Islet precursor cell (in vitro differentiated cells): ENCODE data around the gene SLC25A26.

Experiments
- DNase-seq: peaks from one replicate; pipeline ENCODE4 v3.0.0-alpha.2; 2018

The SLC25A26 gene

DNA sequence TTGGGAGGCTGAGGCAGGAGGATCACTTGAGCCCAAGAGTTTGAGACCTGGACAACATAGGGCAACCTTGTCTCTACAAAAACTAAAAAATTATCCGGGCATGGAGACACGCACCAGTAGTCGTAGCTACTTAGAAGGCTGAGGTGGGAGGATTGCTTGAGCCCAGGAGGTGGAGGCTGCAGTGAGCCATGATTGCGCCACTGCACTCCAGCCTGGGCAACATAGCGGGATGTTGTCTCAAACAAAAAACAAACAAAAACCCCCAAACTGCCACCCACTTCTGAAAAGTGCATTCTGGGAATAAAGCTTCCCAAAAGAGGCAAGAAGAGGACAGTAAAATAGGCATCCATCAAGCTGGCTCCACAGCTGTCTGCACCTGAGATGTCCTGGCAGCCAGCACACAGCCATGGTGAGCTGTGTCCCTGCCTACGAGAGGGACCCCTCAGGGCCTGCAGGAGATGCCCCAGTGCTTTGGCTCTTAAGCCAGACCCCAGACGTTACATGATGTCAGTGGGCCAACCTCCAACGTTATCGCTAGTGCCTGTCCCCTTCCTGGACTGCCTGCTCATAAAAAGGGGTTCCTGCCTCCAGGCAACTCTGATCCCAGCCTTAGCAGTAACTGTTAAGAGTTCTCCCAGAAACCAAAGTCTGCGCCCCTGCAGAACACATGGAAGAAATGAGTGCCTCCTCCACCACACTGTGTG is 178.9 kb downstream of the SLC25A26 start:
- DNase-seq: peak; percentile 36

- DNase-seq: peak; percentile 75
Observed at GRCh38 chr3:66400411-66401156, 179.8 kb downstream of the SLC25A26 start.

DNA sequence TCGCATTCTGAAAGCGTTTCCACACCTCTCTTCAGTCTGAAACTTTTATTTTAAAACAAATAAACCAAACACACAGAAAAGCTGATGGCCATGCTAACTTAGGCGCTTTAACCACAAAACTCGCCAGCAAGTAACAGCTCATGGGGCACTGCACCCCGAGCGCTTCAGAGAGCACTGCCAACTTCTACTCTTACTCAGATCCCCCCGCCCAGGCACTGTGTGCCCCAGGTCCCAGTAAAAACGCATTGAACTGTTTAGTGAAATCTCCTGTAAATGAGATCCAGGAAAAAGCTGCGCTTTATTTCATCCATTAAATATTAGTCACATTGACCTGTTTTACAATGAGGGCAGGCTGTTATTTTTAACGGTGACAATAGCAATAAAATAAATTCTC is 180.4 kb downstream of the SLC25A26 start:
- no peak for DNase-seq

DNA sequence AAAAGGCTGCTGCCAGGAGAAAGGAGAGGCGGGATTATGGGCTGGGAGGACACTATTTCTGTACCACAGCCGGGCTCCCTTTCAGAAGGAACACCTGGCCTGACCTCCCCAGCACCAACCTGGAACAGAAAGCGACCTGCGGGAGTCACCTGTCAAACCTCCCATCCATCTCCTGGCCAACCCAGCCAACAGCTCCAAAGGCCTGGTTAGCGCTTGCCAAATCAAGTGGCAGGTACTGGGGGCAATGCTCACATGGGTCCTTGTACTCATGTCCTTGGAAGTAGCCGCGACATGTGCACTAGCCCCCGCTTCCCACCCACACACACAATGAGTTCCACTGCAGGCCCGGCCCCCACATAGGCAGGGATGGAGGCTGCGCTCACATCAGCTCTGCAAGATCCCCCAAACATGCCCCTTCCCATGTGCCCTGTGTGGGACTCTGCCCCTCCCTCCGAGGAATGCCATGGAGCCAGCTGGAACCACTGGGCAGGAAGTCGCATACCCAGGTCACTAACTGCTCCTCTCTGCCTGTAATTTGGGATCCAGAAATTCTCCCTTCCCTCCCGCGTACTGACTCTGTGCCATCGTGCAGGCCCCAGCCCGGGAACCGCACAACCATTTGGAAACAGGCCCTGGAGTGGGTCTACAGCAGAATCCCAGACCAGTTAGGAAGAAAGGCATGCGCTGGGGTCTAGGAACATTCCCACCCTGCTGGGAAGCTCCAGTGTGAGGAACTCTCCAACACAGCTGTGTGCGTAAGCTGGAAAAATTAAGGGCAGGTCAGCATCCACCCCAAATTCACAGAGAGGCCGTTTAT is 181.1 kb downstream of the SLC25A26 start:
- DNase-seq: peak; percentile 53

- DNase-seq: peak; percentile 59
Observed at GRCh38 chr3:66402596-66403290, 181.9 kb downstream of the SLC25A26 start.

- peak; percentile 49 for DNase-seq
Observed at GRCh38 chr3:66403323-66403990, 182.7 kb downstream of the SLC25A26 start.

GRCh38 chr3:66404197-66404596 is 183.4 kb downstream of the SLC25A26 start:
- peak; percentile 50 for DNase-seq

- DNase-seq: no peak
Observed at GRCh38 chr3:66404903-66405700, 184.3 kb downstream of the SLC25A26 start.

DNA sequence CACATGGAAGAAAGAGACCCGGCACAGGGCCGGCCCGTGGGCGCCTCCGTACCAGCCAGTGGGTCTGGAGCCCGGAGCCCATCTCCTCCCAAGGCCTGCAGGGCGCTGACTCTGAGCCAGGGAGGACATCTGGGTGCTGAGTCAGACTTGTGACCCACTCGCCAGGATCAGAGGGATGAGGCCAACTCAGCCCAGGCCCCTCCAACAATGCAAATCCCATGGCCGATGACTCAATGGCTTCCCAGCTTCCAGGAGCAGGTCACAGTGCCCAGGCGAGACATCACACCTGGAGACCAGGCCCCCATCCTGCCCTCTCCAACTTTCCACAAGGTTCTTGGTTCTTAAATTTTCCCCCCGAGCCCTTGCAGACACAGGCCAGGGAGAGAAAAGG is 184.9 kb downstream of the SLC25A26 start:
- DNase-seq: peak; percentile 92

GRCh38 chr3:66406163-66406562 is 185.4 kb downstream of the SLC25A26 start:
- DNase-seq: no peak

GRCh38 chr3:66406831-66407610 is 186.2 kb downstream of the SLC25A26 start:
- peak; percentile 22 for DNase-seq

DNA sequence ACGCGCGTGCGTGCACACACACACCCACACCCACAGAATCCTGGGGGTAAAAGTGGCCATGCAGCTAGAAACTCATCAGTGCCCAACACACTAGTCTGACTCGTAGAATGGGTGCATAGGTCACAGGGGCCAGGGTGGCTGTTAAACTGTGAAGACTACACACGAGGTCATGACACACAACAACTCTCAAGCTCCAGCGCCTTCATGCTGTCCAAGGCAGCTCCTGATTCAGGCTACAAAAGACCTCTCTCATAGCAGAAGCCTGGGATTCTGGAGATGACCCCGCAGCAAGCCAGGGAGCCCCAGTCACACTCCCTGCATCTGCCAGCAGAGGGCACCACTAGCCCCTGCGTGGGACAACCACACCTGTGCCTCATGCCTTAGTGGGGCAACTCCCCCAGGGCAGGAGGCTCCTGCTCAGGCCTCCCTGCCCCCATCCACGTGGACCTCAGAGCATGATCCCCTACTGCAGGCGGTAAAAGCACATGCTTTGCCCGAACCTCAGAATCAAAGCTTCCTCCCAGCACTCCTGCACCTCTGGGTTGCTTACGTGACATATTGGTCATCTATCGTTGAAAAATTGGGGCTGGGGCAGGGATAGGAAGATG is 186.9 kb downstream of the SLC25A26 start:
- peak; percentile 88 for DNase-seq

DNA sequence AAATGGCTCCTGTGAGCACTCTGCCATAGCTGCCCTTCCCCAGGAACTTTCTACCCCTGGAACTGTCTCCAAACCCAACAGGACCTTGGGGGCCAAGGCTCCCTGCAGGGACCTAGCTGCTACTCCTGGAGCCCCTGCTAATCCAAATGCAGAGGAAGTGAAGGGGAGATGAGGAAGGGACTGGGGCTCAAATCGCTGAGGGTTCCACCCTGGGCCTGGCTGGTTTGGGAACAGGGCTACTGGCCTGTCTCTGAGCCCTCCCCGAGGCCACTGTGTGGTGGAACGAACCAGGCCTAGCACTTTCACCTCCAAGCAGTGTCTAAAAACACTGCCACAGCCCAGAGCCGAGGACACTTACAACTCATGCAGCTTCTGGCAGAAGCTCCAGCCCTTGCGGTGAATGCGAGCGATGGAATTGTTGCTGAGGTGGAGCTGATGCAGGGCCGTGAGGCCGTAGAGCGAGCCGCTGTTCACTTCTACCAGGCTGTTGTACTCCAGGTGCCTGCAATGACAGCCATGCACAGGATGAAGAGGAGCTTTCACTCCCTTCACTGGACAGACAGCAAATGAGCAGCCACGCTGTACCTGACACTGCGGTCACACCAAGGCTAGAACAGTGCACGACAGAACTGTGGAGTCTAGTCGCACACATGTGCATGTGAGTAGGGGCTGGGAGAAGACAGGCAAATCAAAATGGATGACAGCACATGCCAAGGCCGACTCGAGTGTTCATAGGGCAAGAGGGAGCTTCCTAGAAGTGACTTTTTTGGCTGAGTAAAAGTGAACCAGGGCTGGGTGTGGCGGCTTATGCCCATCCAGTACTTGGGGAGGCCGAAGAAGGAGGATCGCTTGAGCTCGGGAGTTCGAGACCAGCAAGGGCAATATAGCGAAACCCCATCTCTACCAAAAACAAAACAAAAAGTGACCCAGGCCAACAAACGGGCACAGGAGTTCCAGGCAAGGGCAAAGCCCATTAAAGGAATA is 189.3 kb downstream of the SLC25A26 start:
- peak; percentile 47 for DNase-seq

DNA sequence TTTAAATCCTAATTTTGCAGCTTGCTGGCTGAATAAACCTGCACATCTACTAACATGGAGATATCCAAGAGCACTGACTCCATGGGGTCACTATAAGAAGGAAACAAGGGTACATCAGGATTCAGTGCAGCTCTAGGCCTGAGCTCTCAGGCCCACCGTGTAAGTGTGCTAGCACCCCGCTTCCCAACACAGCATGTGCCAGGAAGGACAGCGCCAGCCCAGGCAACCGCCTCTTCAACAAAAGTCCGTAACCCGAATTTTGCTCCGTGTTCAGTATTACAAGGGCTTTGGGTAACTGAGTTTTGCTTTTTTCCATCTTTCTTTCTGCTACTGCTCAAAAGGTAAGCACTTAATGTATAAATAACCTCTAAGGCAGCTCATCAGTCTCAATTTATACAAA is 190.2 kb downstream of the SLC25A26 start:
- DNase-seq: peak; percentile 21

GRCh38 chr3:66411474-66411873 is 190.7 kb downstream of the SLC25A26 start:
- DNase-seq: peak; percentile 49

GRCh38 chr3:66411961-66412887 is 191.4 kb downstream of the SLC25A26 start:
- DNase-seq: peak; percentile 35

DNA sequence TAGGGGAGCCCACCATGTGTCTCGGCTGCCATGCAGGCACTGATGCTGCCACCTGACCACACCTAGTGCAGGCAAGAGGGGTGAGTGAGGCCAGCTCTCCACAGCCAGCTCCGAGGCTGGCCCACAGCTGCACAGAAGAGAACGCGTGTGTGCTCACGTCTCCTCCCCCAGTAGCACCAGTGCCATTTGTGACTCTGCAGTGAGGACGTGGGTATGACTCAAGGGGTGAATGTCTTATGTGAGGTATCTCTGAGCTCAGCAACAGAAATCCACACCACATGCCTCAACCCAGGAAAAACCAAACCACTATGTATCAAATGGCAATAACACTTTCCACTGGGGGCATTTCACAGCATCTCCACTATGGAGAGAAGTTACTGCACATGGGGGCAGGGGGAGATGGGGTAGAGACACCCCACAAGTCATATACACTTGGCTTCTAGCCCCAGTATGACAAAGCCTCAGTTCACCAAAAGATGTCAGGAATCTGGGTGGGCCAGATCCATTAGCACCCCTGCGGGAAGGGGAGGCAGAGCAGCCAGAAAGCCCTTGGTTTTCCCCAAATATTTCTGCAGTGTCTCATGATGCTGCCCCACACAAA is 192.4 kb downstream of the SLC25A26 start:
- DNase-seq: peak; percentile 52
